Keratinocyte (primary cell): ENCODE measurements around the gene PARD3B. TPM values are rescaled to one million over a fixed set of nuclear protein-coding genes. Genes with fewer than 3 reads are reported as not detected.

Experiments
- DNase-seq: peaks from one replicate; pipeline ENCODE4 v3.0.0-alpha.2; 2011; ENCODE audit warnings: low read depth, missing footprints, low spot score
- FAIRE-seq: peaks from 2 replicates; lab custom pipeline; 2011; peaks lifted over from hg19 to GRCh38; lab: Jason Lieb, UNC
- H2AFZ ChIP-seq: 2 replicates; pipeline ENCODE4 v1.6.0; 2012; ENCODE audit warnings: low read length, control low read depth, inconsistent platforms; ENCODE audit not compliant: control insufficient read depth
- H3K27ac ChIP-seq: 2 replicates; pipeline ENCODE4 v1.5.1; 2011; ENCODE audit warnings: low read length; ENCODE audit not compliant: control insufficient read depth, insufficient read depth
- H3K27me3 ChIP-seq: 3 replicates; pipeline ENCODE4 v1.6.0; 2011; ENCODE audit warnings: low read length; ENCODE audit not compliant: control insufficient read depth, insufficient read depth; ENCODE audit errors: extremely low read depth
- H3K36me3 ChIP-seq, 2 experiments: 2 replicates in 1 of 2; 3 replicates in 1 of 2; pipeline ENCODE4 v1.5.1; 2011; ENCODE audit warnings: low read length in 2 of 2, mild to moderate bottlenecking in 1 of 2; ENCODE audit not compliant: control insufficient read depth in 2 of 2, insufficient read depth in 2 of 2; ENCODE audit errors: extremely low read depth in 1 of 2
- H3K4me1 ChIP-seq: 3 replicates; pipeline ENCODE4 v1.5.1; 2011; ENCODE audit warnings: low read length; ENCODE audit not compliant: control insufficient read depth, insufficient read depth; ENCODE audit errors: extremely low read depth
- H3K4me2 ChIP-seq: 3 replicates; pipeline ENCODE4 v1.6.0; 2011; ENCODE audit warnings: low read depth, low read length; ENCODE audit not compliant: control insufficient read depth, insufficient read depth; ENCODE audit errors: extremely low read depth
- H3K4me3 ChIP-seq, 3 experiments: fragments of 200-600 bp in 1 of 3; sonication (generic) in 1 of 3; 2 replicates in 2 of 3; 3 replicates in 1 of 3; pipeline ENCODE4 v1.5.1; 2011 to 2016; ENCODE audit warnings: low read length in 3 of 3, mild to moderate bottlenecking in 3 of 3, control low read depth in 2 of 3, inconsistent platforms in 1 of 3, low read depth in 1 of 3, mixed read lengths in 1 of 3, mixed run types in 1 of 3, moderate library complexity in 1 of 3; ENCODE audit not compliant: control insufficient read depth in 2 of 3, insufficient read depth in 2 of 3; ENCODE audit errors: extremely low read depth in 1 of 3
- H3K79me2 ChIP-seq: 2 replicates; pipeline ENCODE4 v1.6.0; 2012; ENCODE audit warnings: low read length; ENCODE audit not compliant: control insufficient read depth, insufficient read depth
- H3K9ac ChIP-seq: 3 replicates; pipeline ENCODE4 v1.6.0; 2011; ENCODE audit warnings: low read length; ENCODE audit not compliant: control insufficient read depth, insufficient read depth; ENCODE audit errors: extremely low read depth
- H3K9me1 ChIP-seq: 3 replicates; pipeline ENCODE4 v1.6.0; 2011; ENCODE audit warnings: low read length; ENCODE audit not compliant: control insufficient read depth, insufficient read depth; ENCODE audit errors: extremely low read depth
- H3K9me3 ChIP-seq: 2 replicates; pipeline ENCODE4 v1.5.1; 2012; ENCODE audit warnings: low read depth, low read length; ENCODE audit not compliant: control insufficient read depth
- H4K20me1 ChIP-seq: 3 replicates; pipeline ENCODE4 v1.6.0; 2011; ENCODE audit warnings: low read length; ENCODE audit not compliant: control insufficient read depth, insufficient read depth; ENCODE audit errors: extremely low read depth
- CTCF ChIP-seq, 3 experiments: IDR thresholded peaks in 1 of 3; conservative IDR thresholded peaks in 1 of 3; optimal IDR thresholded peaks in 1 of 3; 2 replicates in 2 of 3; 3 replicates in 1 of 3; pipeline versions ENCODE3 to v1.5.1; 2011; ENCODE audit warnings: low read length in 3 of 3, mild to moderate bottlenecking in 3 of 3, moderate library complexity in 2 of 3, control low read depth in 1 of 3, inconsistent platforms in 1 of 3; ENCODE audit not compliant: insufficient read depth in 2 of 3; ENCODE audit errors: extremely low read depth in 1 of 3
- EZH2 ChIP-seq: IDR thresholded peaks from one replicate; pipeline ENCODE4 v1.6.1; 2012; ENCODE audit warnings: inconsistent platforms, mild to moderate bottlenecking, low read length, moderate library complexity
- dilution Hi-C: fragments of 300-500 bp; cut with MboI; formaldehyde crosslinking; loops from one replicate; pipeline ENCODE4 v1.7.0; 2020; ENCODE audit warnings: low sequenced_read_pairs; ENCODE audit not compliant: extremely low pct_ligation_motif_present
- polyA plus RNA-seq, 5 experiments: library from polyadenylated mRNA; depleted of rRNA in 3 of 5; stranded (reverse) in 3 of 5; stranded (forward) in 1 of 5; unstranded in 1 of 5; fragments of >200 nt; gene quantifications; 1 replicate in 1 of 5; 2 replicates in 3 of 5; 3 replicates in 1 of 5; pipeline versions ENCODE4 v1.2.1 to v1.2.3, GENCODE V29; 2011 to 2012; ENCODE audit warnings: missing spikeins in 2 of 5, low read depth in 1 of 5, low replicate concordance in 1 of 5

PARD3B gene
- polyA plus RNA-seq, 1 donor (not counting 4 experiments of a cell fraction or from before 2014, with no cell fraction given): 1.2 TPM

- DNase-seq (peak; percentile 28), FAIRE-seq (peak; percentile 93)
- Histone ChIP-seq H3K27me3 (no peaks in the 10 kb centered on the region), H3K79me2 (no peaks in the 10 kb centered on the region), H3K4me3 (peak overlapping the region in 2 of 3 experiments; percentile 13 to 26), H3K27ac (peak overlapping the region; percentile 68), H3K9me3 (no peaks in the 10 kb centered on the region), H3K4me2 (peak overlapping the region; percentile 56), H4K20me1 (no peaks in the 10 kb centered on the region), H3K9me1 (no peaks in the 10 kb centered on the region), H3K36me3 (no peaks in the 10 kb centered on the region), H2AFZ (peak overlapping the region; percentile 41), H3K9ac (peak overlapping the region; percentile 49), H3K4me1 (peaks cover 22% of the 10 kb centered on the region)
- TF ChIP-seq CTCF (optimal IDR thresholded peaks at IDR 0.05 in 1 of 3, IDR thresholded peaks at IDR 0.05 in 1 of 3, conservative IDR thresholded peaks at IDR 0.05 in 1 of 3; ENCODE audit: extremely low read depth in 1 of 3, insufficient read depth in 2 of 3, low read length in 3 of 3) (no peak), EZH2 (no peak)
- dilution Hi-C loops: no loop called here
These were observed 119.9 kb downstream of the PARD3B start for GRCh38 chr2:204665207-204665606.

- no peaks in the 10 kb centered on the region for H3K9me3 ChIP-seq
- H3K9ac ChIP-seq: no peak overlapping the region
- no peaks in the 10 kb centered on the region for H3K79me2 ChIP-seq
- dilution Hi-C loops: no loop called here
- no peak overlapping the region for H2AFZ ChIP-seq
- TF ChIP-seq EZH2: no peak
- no peak for TF ChIP-seq CTCF (optimal IDR thresholded peaks at IDR 0.05 in 1 of 3, IDR thresholded peaks at IDR 0.05 in 1 of 3, conservative IDR thresholded peaks at IDR 0.05 in 1 of 3; ENCODE audit: extremely low read depth in 1 of 3, insufficient read depth in 2 of 3, low read length in 3 of 3)
- H3K27me3 ChIP-seq: no peaks in the 10 kb centered on the region
- H3K4me3 ChIP-seq: no peak overlapping the region
- no peaks in the 10 kb centered on the region for H3K9me1 ChIP-seq
- peaks cover 22% of the 10 kb centered on the region for H3K4me1 ChIP-seq
- FAIRE-seq: no peak
- no peak for DNase-seq
- peak overlapping the region; percentile 56 for H3K4me2 ChIP-seq
- H4K20me1 ChIP-seq: no peaks in the 10 kb centered on the region
- no peak overlapping the region for H3K27ac ChIP-seq
- H3K36me3 ChIP-seq: no peaks in the 10 kb centered on the region
These were observed 120.5 kb downstream of the PARD3B start for GRCh38 chr2:204665771-204666170.
